OCI-LY1 (cell line): ENCODE measurements around the gene CDH4.

Experiments used
- H2AFZ ChIP-seq: fragments of 200-600 bp; sonication (generic), shearing (Covaris generic); 2 replicates; pipeline ENCODE4 v1.6.0; 2014; ENCODE audit warnings: antibody characterized with exemption, mild to moderate bottlenecking, low read length
- H3F3A ChIP-seq: fragments of 200-600 bp; sonication (generic), shearing (Covaris generic); 2 replicates; pipeline ENCODE4 v1.6.0; 2014; ENCODE audit warnings: mild to moderate bottlenecking, antibody characterized with exemption, low read length, moderate library complexity; ENCODE audit not compliant: insufficient read depth
- H3K27ac ChIP-seq: fragments of 200-600 bp; sonication (generic); 2 replicates; pipeline ENCODE4 v1.5.1; 2014; ENCODE audit warnings: low read length, mixed run types, mild to moderate bottlenecking, low read depth; ENCODE audit not compliant: poor library complexity, severe bottlenecking
- H3K27me3 ChIP-seq: fragments of 200-600 bp; sonication (generic); 2 replicates; pipeline ENCODE4 v1.6.0; 2014; ENCODE audit warnings: antibody characterized with exemption, mild to moderate bottlenecking, low read length, moderate library complexity; ENCODE audit not compliant: insufficient read depth
- H3K36me3 ChIP-seq: fragments of 200-600 bp; sonication (generic); 2 replicates; pipeline ENCODE4 v1.6.1; 2014; ENCODE audit warnings: mild to moderate bottlenecking, antibody characterized with exemption, low read length, moderate library complexity, mixed read lengths; ENCODE audit not compliant: insufficient read depth
- H3K4me1 ChIP-seq: fragments of 200-600 bp; sonication (generic); 2 replicates; pipeline ENCODE4 v1.5.1; 2014; ENCODE audit warnings: mild to moderate bottlenecking, low read length, moderate library complexity; ENCODE audit not compliant: insufficient read depth, severe bottlenecking
- H3K4me2 ChIP-seq: fragments of 200-600 bp; sonication (generic), shearing (Covaris generic); 2 replicates; pipeline ENCODE4 v1.6.1; 2014; ENCODE audit warnings: low read length
- H3K4me3 ChIP-seq: fragments of 200-600 bp; sonication (generic); 2 replicates; pipeline ENCODE4 v1.5.1; 2014; ENCODE audit warnings: low read length, low read depth, mild to moderate bottlenecking, mixed read lengths; ENCODE audit not compliant: poor library complexity, severe bottlenecking
- H3K79me2 ChIP-seq: fragments of 200-600 bp; shearing (Covaris generic); 2 replicates; pipeline ENCODE4 v1.6.1; 2016; ENCODE audit warnings: mixed run types, low read length, mixed read lengths; ENCODE audit not compliant: insufficient read depth
- H3K9ac ChIP-seq: fragments of 200-600 bp; sonication (generic), shearing (Covaris generic); 2 replicates; pipeline ENCODE4 v1.6.1; 2014; ENCODE audit warnings: mild to moderate bottlenecking, low read length, mixed read lengths
- H3K9me2 ChIP-seq: fragments of 200-600 bp; sonication (generic), shearing (Covaris generic); 2 replicates; pipeline ENCODE4 v1.6.1; 2014; ENCODE audit warnings: low read depth, mild to moderate bottlenecking, low read length, mixed read lengths
- H3K9me3 ChIP-seq: fragments of 200-600 bp; shearing (Covaris generic); 2 replicates; pipeline ENCODE4 v1.6.1; 2014; ENCODE audit warnings: low read length, mixed read lengths
- H4K20me1 ChIP-seq: fragments of 200-600 bp; sonication (generic), shearing (Covaris generic); 2 replicates; pipeline ENCODE4 v1.6.0; 2016; ENCODE audit warnings: mild to moderate bottlenecking, low read length; ENCODE audit not compliant: insufficient read depth
- CTCF ChIP-seq: fragments of 200-600 bp; sonication (generic), shearing (Covaris generic); IDR thresholded peaks from 2 replicates; pipeline ENCODE4 v1.5.1; 2017; ENCODE audit warnings: mild to moderate bottlenecking, antibody characterized with exemption, low read length, moderate library complexity, mixed read lengths
- EZH2 ChIP-seq: fragments of 200-600 bp; sonication (generic), shearing (Covaris generic); IDR thresholded peaks from 2 replicates; pipeline ENCODE4 v1.8.0; 2017; ENCODE audit warnings: borderline replicate concordance, mixed run types, mild to moderate bottlenecking, antibody characterized with exemption, low read length, moderate library complexity, mixed read lengths

Gene CDH4

GRCh38 chr20:61587681-61588289, 335.7 kb downstream of the CDH4 start:
- no peaks in the 10 kb centered on the region for H3K4me1 ChIP-seq
- no peaks in the 10 kb centered on the region for H3K9me3 ChIP-seq
- no peaks in the 10 kb centered on the region for H3F3A ChIP-seq
- TF ChIP-seq CTCF (no peak), EZH2 (no peak)
- no peaks in the 10 kb centered on the region for H3K9me2 ChIP-seq
- H3K4me3 ChIP-seq: no peak overlapping the region
- no peak overlapping the region for H3K9ac ChIP-seq
- no peaks in the 10 kb centered on the region for H3K36me3 ChIP-seq
- no peak overlapping the region for H3K4me2 ChIP-seq
- no peaks in the 10 kb centered on the region for H4K20me1 ChIP-seq
- no peak overlapping the region for H3K27ac ChIP-seq
- H3K27me3 ChIP-seq: no peaks in the 10 kb centered on the region
- H3K79me2 ChIP-seq: no peaks in the 10 kb centered on the region
- no peak overlapping the region for H2AFZ ChIP-seq

GRCh38 chr20:61588411-61589385, 336.6 kb downstream of the CDH4 start:
- H3K27ac ChIP-seq: no peak overlapping the region
- H3K9ac ChIP-seq: no peak overlapping the region
- no peak for TF ChIP-seq EZH2
- no peak for TF ChIP-seq CTCF
- H3K4me1 ChIP-seq: no peaks in the 10 kb centered on the region
- no peak overlapping the region for H3K4me3 ChIP-seq
- H4K20me1 ChIP-seq: no peaks in the 10 kb centered on the region
- no peaks in the 10 kb centered on the region for H3F3A ChIP-seq
- no peak overlapping the region for H2AFZ ChIP-seq
- H3K4me2 ChIP-seq: no peak overlapping the region
- H3K9me2 ChIP-seq: no peaks in the 10 kb centered on the region
- H3K27me3 ChIP-seq: no peaks in the 10 kb centered on the region
- no peaks in the 10 kb centered on the region for H3K9me3 ChIP-seq
- no peaks in the 10 kb centered on the region for H3K36me3 ChIP-seq
- no peaks in the 10 kb centered on the region for H3K79me2 ChIP-seq

- H3K27ac ChIP-seq: no peak overlapping the region
- no peaks in the 10 kb centered on the region for H3K9me3 ChIP-seq
- TF ChIP-seq EZH2 (no peak), CTCF (no peak)
- H3K4me3 ChIP-seq: no peak overlapping the region
- no peaks in the 10 kb centered on the region for H3K9me2 ChIP-seq
- H3K4me2 ChIP-seq: no peak overlapping the region
- no peaks in the 10 kb centered on the region for H3K27me3 ChIP-seq
- H4K20me1 ChIP-seq: no peaks in the 10 kb centered on the region
- no peaks in the 10 kb centered on the region for H3K4me1 ChIP-seq
- H3K79me2 ChIP-seq: no peaks in the 10 kb centered on the region
- no peak overlapping the region for H3K9ac ChIP-seq
- H2AFZ ChIP-seq: no peak overlapping the region
- no peaks in the 10 kb centered on the region for H3K36me3 ChIP-seq
- no peaks in the 10 kb centered on the region for H3F3A ChIP-seq
These were observed 338.2 kb downstream of the CDH4 start for GRCh38 chr20:61590236-61590635.
